Smooth muscle cell (in vitro differentiated cells): Measurements from ENCODE around the gene METTL14. TPM values are rescaled to one million over a fixed set of nuclear protein-coding genes. Genes with fewer than 3 reads are reported as not detected.

ENCODE experiments used
- DNase-seq: peaks from one replicate; lab custom pipeline; 2025; ENCODE audit not compliant: unreplicated experiment; lab: John Stamatoyannopoulos, UW
- H2AFZ ChIP-seq: fragments of 200-600 bp; sonication (generic); 2 replicates; pipeline ENCODE4 v1.6.0; 2016; ENCODE audit warnings: antibody characterized with exemption, low read depth, mild to moderate bottlenecking
- H3F3A ChIP-seq: fragments of 200-600 bp; sonication (generic); 2 replicates; pipeline ENCODE4 v1.6.0; 2017; ENCODE audit warnings: antibody characterized with exemption, low read depth
- H3K27ac ChIP-seq: fragments of 200-600 bp; sonication (generic); 2 replicates; pipeline ENCODE4 v1.5.1; 2016; ENCODE audit warnings: low read depth, mild to moderate bottlenecking
- H3K27me3 ChIP-seq: fragments of 200-600 bp; sonication (generic); 2 replicates; pipeline ENCODE4 v1.6.1; 2016; ENCODE audit warnings: low read depth, mild to moderate bottlenecking
- H3K36me3 ChIP-seq: fragments of 200-600 bp; sonication (generic); 2 replicates; pipeline ENCODE4 v1.5.1; 2016; ENCODE audit warnings: low read depth
- H3K4me1 ChIP-seq: fragments of 200-600 bp; sonication (generic); 2 replicates; pipeline ENCODE4 v1.5.1; 2016; ENCODE audit warnings: low read depth
- H3K4me2 ChIP-seq: fragments of 200-600 bp; sonication (generic); 2 replicates; pipeline ENCODE4 v1.6.0; 2016; ENCODE audit warnings: mild to moderate bottlenecking
- H3K4me3 ChIP-seq: fragments of 200-600 bp; sonication (generic); 2 replicates; pipeline ENCODE4 v1.5.1; 2016; ENCODE audit warnings: mild to moderate bottlenecking
- H3K79me2 ChIP-seq: fragments of 200-600 bp; sonication (generic); 2 replicates; pipeline ENCODE4 v1.6.0; 2016; ENCODE audit warnings: low read depth, mild to moderate bottlenecking
- H3K9ac ChIP-seq: fragments of 200-600 bp; sonication (generic); 2 replicates; pipeline ENCODE4 v1.6.0; 2016; ENCODE audit warnings: low read depth
- H3K9me3 ChIP-seq: fragments of 200-600 bp; sonication (generic); replicated peaks from 2 replicates; pipeline ENCODE4 v1.5.1; 2016; ENCODE audit warnings: low read depth
- H4K20me1 ChIP-seq: fragments of 200-600 bp; sonication (generic); 2 replicates; pipeline ENCODE4 v1.6.0; 2016; ENCODE audit warnings: low read depth
- CTCF ChIP-seq: fragments of 200-600 bp; sonication (generic); IDR thresholded peaks from 2 replicates; pipeline ENCODE4 v1.5.1; 2017; ENCODE audit warnings: borderline replicate concordance, mild to moderate bottlenecking, antibody characterized with exemption; ENCODE audit not compliant: insufficient read depth, poor library complexity, severe bottlenecking
- WGBS: methylation state at CpG from one replicate; pipeline ENCODE4 v1.1.7; 2016; ENCODE audit warnings: low lambda C conversion rate; 5-methylcytosine and 5-hydroxymethylcytosine counted together
- polyA plus RNA-seq: library from polyadenylated mRNA; unstranded; fragments of >200 nt; fragmentation: Nextera tagmentation; extraction: Ambion mirVana; gene quantifications from 2 replicates; pipeline ENCODE4 v1.2.1, GENCODE V29; 2016
- total RNA-seq: library from RNA; depleted of rRNA; stranded (reverse); fragments of >200 nt; gene quantifications from 2 replicates; pipeline ENCODE4 v1.2.3, GENCODE V29; 2014

METTL14 gene
- total and polyA plus RNA-seq, 2 experiments from 2014 or later: 22.4 to 31.8 TPM

- Histone ChIP-seq H3K4me2 (no peak overlapping the region), H3K9me3 (no peaks in the 10 kb centered on the region), H4K20me1 (peaks cover 99% of the 10 kb centered on the region), H3K27me3 (no peaks in the 10 kb centered on the region), H3K27ac (no peak overlapping the region), H3K9ac (no peak overlapping the region), H3F3A (peaks cover 37% of the 10 kb centered on the region), H2AFZ (no peak overlapping the region), H3K36me3 (peaks cover 24% of the 10 kb centered on the region), H3K4me3 (no peak overlapping the region), H3K79me2 (peaks cover 73% of the 10 kb centered on the region), H3K4me1 (no peaks in the 10 kb centered on the region)
- no peak for DNase-seq
- WGBS: 100% methylated on average over 5 of the region's 5 CpGs
- no peak for TF ChIP-seq CTCF
These were observed 75.3 kb downstream of the METTL14 start for GRCh38 chr4:118760493-118760892.

GRCh38 chr4:118761397-118762016 is 76.3 kb downstream of the METTL14 start:
- TF ChIP-seq CTCF: no peak
- Histone ChIP-seq H4K20me1 (peaks cover 99% of the 10 kb centered on the region), H3F3A (peaks cover 42% of the 10 kb centered on the region), H3K27me3 (no peaks in the 10 kb centered on the region), H3K9me3 (no peaks in the 10 kb centered on the region), H3K27ac (peak overlapping the region; percentile 37), H3K79me2 (peaks cover 73% of the 10 kb centered on the region), H3K36me3 (peaks cover 22% of the 10 kb centered on the region), H3K4me2 (no peak overlapping the region), H3K4me3 (no peak overlapping the region), H3K4me1 (no peaks in the 10 kb centered on the region), H3K9ac (no peak overlapping the region), H2AFZ (no peak overlapping the region)
- WGBS: 93% methylated on average over 2 of the region's 2 CpGs
- DNase-seq: no peak

GRCh38 chr4:118762155-118762554 is 77.0 kb downstream of the METTL14 start:
- WGBS: 81% methylated on average over 5 of the region's 5 CpGs
- no peak for DNase-seq
- H3F3A ChIP-seq: peaks cover 48% of the 10 kb centered on the region
- no peak overlapping the region for H3K9ac ChIP-seq
- peaks cover 69% of the 10 kb centered on the region for H3K79me2 ChIP-seq
- H3K4me1 ChIP-seq: no peaks in the 10 kb centered on the region
- H3K27ac ChIP-seq: peak overlapping the region; percentile 37
- no peaks in the 10 kb centered on the region for H3K9me3 ChIP-seq
- H3K27me3 ChIP-seq: no peaks in the 10 kb centered on the region
- no peak overlapping the region for H3K4me2 ChIP-seq
- peaks cover 27% of the 10 kb centered on the region for H3K36me3 ChIP-seq
- H2AFZ ChIP-seq: no peak overlapping the region
- TF ChIP-seq CTCF: no peak
- H4K20me1 ChIP-seq: peaks cover 99% of the 10 kb centered on the region
- H3K4me3 ChIP-seq: no peak overlapping the region
